GM12878 (cell line): ENCODE measurements around the gene CDH4. TPM values are rescaled to one million over a fixed set of nuclear protein-coding genes. Genes with fewer than 3 reads are reported as not detected.

Experiments used
- ATAC-seq: fragments of 200-7000 bp; cut with Tn5 transposase; 3 replicates; pipeline ENCODE4 v1.9.1; 2020; ENCODE audit warnings: mild to moderate bottlenecking, moderate library complexity
- BruUV-seq: library from RNA; stranded (reverse); fragments of 400-500 nt; replicated peaks from 2 replicates; lab custom pipeline; 2021; lab: Mats Ljungman, UMichigan
- CTCF ChIA-PET: fragments of 300-600 bp; sonication (Branson Sonifier 250); formaldehyde crosslinking; extraction: SDS; loops from one replicate; lab custom pipeline; 2021; ENCODE audit warnings: inconsistent platforms; lab: Yijun Ruan, JAX
- POLR2A ChIA-PET: fragments of 350-600 bp; formaldehyde crosslinking; extraction: SDS; loops from one replicate; lab custom pipeline; 2021; ENCODE audit warnings: inconsistent platforms; lab: Charles Lee
- RAD21 ChIA-PET: fragments of 300-600 bp; sonication (Branson Sonifier 250); formaldehyde crosslinking; loops from one replicate; lab custom pipeline; 2023; ENCODE audit warnings: antibody characterized with exemption; ENCODE audit not compliant: unreplicated experiment; lab: Charles Lee
- SMC1A ChIA-PET: fragments of 300-600 bp; sonication (Branson Sonifier 250); formaldehyde crosslinking; loops from one replicate; lab custom pipeline; 2023; ENCODE audit not compliant: unreplicated experiment, uncharacterized antibody; lab: Charles Lee
- DNase-seq: peaks from one replicate; pipeline ENCODE4 v3.0.0-alpha.2; 2011; ENCODE audit warnings: low read depth, low spot score
- FAIRE-seq: peaks from 3 replicates; lab custom pipeline; 2011; peaks lifted over from hg19 to GRCh38; lab: Jason Lieb, UNC
- H2AFZ ChIP-seq: 2 replicates; pipeline ENCODE4 v1.6.0; 2011; ENCODE audit warnings: low read depth, low read length, control low read depth; ENCODE audit not compliant: control insufficient read depth
- H3K27ac ChIP-seq: 2 replicates; pipeline ENCODE4 v1.5.1; 2011; ENCODE audit warnings: control low read depth; ENCODE audit not compliant: control insufficient read depth, insufficient read depth
- H3K27me3 ChIP-seq, 2 experiments: replicated peaks in 1 of 2; 2 replicates each; pipeline versions ENCODE4 v1.6.0 to v1.6.1; 2011; ENCODE audit warnings: low read length in 1 of 2; ENCODE audit not compliant: control insufficient read depth in 2 of 2, insufficient read depth in 2 of 2
- H3K36me3 ChIP-seq, 2 experiments: 2 replicates each; pipeline ENCODE4 v1.5.1; 2011; ENCODE audit warnings: low read length in 1 of 2; ENCODE audit not compliant: control insufficient read depth in 2 of 2, insufficient read depth in 2 of 2
- H3K4me1 ChIP-seq: 2 replicates; pipeline ENCODE4 v1.6.1; 2011; ENCODE audit warnings: mild to moderate bottlenecking, low read length, moderate library complexity, mixed read lengths; ENCODE audit not compliant: control insufficient read depth, insufficient read depth
- H3K4me2 ChIP-seq: 2 replicates; pipeline ENCODE4 v1.6.0; 2011; ENCODE audit warnings: control low read depth; ENCODE audit not compliant: control insufficient read depth, insufficient read depth
- H3K4me3 ChIP-seq: fragments of 200-600 bp; sonication (generic); 2 replicates; pipeline ENCODE4 v1.5.1; 2016
- H3K79me2 ChIP-seq: 2 replicates; pipeline ENCODE4 v1.6.0; 2011; ENCODE audit warnings: low read length; ENCODE audit not compliant: control insufficient read depth, insufficient read depth
- H3K9ac ChIP-seq: 2 replicates; pipeline ENCODE4 v1.8.0; 2011; ENCODE audit warnings: low read length, control low read depth, mixed read lengths; ENCODE audit not compliant: control insufficient read depth, insufficient read depth
- H3K9me3 ChIP-seq: replicated peaks from 3 replicates; pipeline ENCODE4 v1.5.1; 2011; ENCODE audit warnings: mild to moderate bottlenecking, low read length; ENCODE audit not compliant: control insufficient read depth, insufficient read depth
- H4K20me1 ChIP-seq: 2 replicates; pipeline ENCODE4 v1.6.0; 2011; ENCODE audit not compliant: control insufficient read depth, insufficient read depth
- ATF7 ChIP-seq: fragments of 450-650 bp; IDR thresholded peaks from 2 replicates; pipeline ENCODE4 v1.6.1; 2016; ENCODE audit warnings: low read depth, mild to moderate bottlenecking
- JUNB ChIP-seq: IDR thresholded peaks from 2 replicates; pipeline ENCODE4 v1.6.1; 2016; ENCODE audit warnings: antibody characterized with exemption, mild to moderate bottlenecking
- NR2C1 ChIP-seq: fragments of 450-650 bp; IDR thresholded peaks from 2 replicates; pipeline ENCODE4 v1.6.1; 2017; ENCODE audit warnings: antibody characterized with exemption, mild to moderate bottlenecking, moderate library complexity
- SP1 ChIP-seq: IDR thresholded peaks from one replicate; pipeline ENCODE4 v1.6.1; 2011; ENCODE audit warnings: low read depth, low read length
- WGBS: methylation state at CpG from one replicate; pipeline ENCODE4 v1.1.6; 2016; ENCODE audit warnings: low lambda C conversion rate; ENCODE audit not compliant: insufficient replicate concordance, insufficient coverage; ENCODE audit errors: missing lambda C conversion rate; 5-methylcytosine and 5-hydroxymethylcytosine counted together
- in situ Hi-C: fragments of 300-500 bp; cut with MboI; formaldehyde crosslinking; loops from 9 replicates; pipeline ENCODE4 v1.14.3; 2018; ENCODE audit warnings: mixed read lengths
- intact Hi-C: fragments of 100-400 bp; cut with micrococcal nuclease; formaldehyde crosslinking; loops from one replicate; pipeline ENCODE4 v1.14.2; 2022; ENCODE audit not compliant: unreplicated experiment
- polyA plus RNA-seq, 11 experiments: library from polyadenylated mRNA; depleted of rRNA in 4 of 11; unstranded in 6 of 11; stranded (reverse) in 5 of 11; fragments of >200 nt; fragmentation: Nextera tagmentation in 4 of 11; fragmentation: Illumina TruSeq in 1 of 11; extraction: Ambion mirVana in 4 of 11; extraction: Trizol in 1 of 11; gene quantifications; 1 replicate in 1 of 11; 2 replicates in 10 of 11; pipeline versions ENCODE4 v1.2.1 to v1.2.3, GENCODE V29; 2011 to 2016; ENCODE audit warnings: inconsistent platforms in 2 of 11, missing spikeins in 2 of 11, low read depth in 1 of 11
- total RNA-seq, 4 experiments: library from RNA; depleted of rRNA in 3 of 4; stranded (reverse); fragments of >200 nt in 3 of 4; fragmentation: Illumina TruSeq in 1 of 4; extraction: Trizol in 1 of 4; gene quantifications; 2 replicates each; pipeline versions ENCODE4 v1.2.1 to v1.2.3, GENCODE V29; 2013 to 2021
- TF ChIP-seq, protein P1 (sequence below): fragments of 450-650 bp; IDR thresholded peaks from 2 replicates; pipeline ENCODE4 v1.6.1; 2017; ENCODE audit warnings: mild to moderate bottlenecking, moderate library complexity
- TF ChIP-seq, protein P2 (sequence below): fragments of 450-650 bp; IDR thresholded peaks from 2 replicates; pipeline ENCODE4 v1.6.1; 2014; ENCODE audit warnings: mild to moderate bottlenecking

CDH4 gene
- total and polyA plus RNA-seq, 10 of the 15 experiments (the other 5 are each of a cell fraction or from before 2014, with no cell fraction given), result not detected

DNA sequence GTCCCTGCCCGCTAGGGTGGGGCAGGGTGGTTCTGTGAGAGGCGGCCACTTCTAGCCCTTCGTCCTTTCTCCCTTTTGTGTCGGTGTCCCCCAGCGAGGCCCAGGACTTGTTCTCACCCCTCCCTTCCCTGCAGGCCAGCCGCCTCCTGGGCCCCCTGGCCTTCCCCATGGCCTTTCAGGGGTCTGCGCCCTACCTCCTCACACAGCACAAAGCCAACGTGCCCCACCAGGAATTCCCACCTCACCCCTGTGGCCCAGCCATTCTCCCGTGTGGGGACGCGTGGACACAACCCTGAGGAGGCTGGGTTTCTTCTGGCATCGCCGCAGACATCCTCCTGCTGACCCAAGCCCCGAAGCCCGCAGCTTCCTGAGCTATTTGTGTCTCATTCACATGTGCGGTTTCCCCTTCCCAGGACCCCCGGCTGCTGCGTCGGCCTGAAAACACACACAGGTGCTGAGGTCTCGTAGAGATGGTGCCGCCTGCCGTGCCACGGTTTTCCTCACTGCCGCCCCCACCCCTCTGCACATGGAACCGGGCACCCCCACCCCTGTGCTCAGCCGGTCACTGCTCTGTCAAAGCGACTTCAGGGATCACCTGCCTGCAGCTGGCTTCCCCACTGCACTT lies 375.8 kb downstream of the CDH4 start (continued):
- TF ChIP-seq, protein P1, sequence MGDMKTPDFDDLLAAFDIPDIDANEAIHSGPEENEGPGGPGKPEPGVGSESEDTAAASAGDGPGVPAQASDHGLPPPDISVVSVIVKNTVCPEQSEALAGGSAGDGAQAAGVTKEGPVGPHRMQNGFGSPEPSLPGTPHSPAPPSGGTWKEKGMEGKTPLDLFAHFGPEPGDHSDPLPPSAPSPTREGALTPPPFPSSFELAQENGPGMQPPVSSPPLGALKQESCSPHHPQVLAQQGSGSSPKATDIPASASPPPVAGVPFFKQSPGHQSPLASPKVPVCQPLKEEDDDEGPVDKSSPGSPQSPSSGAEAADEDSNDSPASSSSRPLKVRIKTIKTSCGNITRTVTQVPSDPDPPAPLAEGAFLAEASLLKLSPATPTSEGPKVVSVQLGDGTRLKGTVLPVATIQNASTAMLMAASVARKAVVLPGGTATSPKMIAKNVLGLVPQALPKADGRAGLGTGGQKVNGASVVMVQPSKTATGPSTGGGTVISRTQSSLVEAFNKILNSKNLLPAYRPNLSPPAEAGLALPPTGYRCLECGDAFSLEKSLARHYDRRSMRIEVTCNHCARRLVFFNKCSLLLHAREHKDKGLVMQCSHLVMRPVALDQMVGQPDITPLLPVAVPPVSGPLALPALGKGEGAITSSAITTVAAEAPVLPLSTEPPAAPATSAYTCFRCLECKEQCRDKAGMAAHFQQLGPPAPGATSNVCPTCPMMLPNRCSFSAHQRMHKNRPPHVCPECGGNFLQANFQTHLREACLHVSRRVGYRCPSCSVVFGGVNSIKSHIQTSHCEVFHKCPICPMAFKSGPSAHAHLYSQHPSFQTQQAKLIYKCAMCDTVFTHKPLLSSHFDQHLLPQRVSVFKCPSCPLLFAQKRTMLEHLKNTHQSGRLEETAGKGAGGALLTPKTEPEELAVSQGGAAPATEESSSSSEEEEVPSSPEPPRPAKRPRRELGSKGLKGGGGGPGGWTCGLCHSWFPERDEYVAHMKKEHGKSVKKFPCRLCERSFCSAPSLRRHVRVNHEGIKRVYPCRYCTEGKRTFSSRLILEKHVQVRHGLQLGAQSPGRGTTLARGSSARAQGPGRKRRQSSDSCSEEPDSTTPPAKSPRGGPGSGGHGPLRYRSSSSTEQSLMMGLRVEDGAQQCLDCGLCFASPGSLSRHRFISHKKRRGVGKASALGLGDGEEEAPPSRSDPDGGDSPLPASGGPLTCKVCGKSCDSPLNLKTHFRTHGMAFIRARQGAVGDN, result no peak
- TF ChIP-seq, protein P2, sequence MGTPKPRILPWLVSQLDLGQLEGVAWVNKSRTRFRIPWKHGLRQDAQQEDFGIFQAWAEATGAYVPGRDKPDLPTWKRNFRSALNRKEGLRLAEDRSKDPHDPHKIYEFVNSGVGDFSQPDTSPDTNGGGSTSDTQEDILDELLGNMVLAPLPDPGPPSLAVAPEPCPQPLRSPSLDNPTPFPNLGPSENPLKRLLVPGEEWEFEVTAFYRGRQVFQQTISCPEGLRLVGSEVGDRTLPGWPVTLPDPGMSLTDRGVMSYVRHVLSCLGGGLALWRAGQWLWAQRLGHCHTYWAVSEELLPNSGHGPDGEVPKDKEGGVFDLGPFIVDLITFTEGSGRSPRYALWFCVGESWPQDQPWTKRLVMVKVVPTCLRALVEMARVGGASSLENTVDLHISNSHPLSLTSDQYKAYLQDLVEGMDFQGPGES, result no peak

DNA sequence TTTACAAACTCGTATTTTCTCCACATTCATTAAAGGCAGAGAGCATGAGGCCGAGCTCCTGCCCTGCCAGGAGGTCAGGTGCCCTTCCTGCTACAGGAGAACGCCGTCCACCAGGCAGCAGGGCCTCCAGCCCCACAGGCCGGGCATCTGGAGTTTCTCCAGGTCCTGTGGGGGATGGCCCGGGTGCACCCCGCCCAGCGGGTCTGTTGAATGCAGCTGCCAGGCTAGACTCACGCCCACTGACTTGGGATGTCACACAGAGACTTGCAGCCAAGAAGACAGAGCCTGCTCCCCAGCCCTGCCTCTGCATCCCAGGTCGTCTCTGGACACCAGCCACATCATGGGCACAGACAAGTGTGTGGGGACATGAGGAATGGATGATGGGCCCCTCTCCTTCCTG lies 376.4 kb downstream of the CDH4 start:
- POLR2A ChIA-PET, result no interaction called here
- Histone ChIP-seq H3K27me3 (no peaks in the 10 kb centered on the region; a peak in 1 of 4 replicates), H3K36me3 (no peaks in the 10 kb centered on the region), H3K9me3 (no peaks in the 10 kb centered on the region; the same call in 2 of the 3 replicates), H2AFZ (no peak overlapping the region), H3K9ac (no peak overlapping the region), H3K79me2 (no peaks in the 10 kb centered on the region), H3K4me3 (no peak overlapping the region), H3K27ac (no peak overlapping the region), H3K4me1 (no peaks in the 10 kb centered on the region), H3K4me2 (no peak overlapping the region), H4K20me1 (no peaks in the 10 kb centered on the region)
- 23% methylated on average over 10 of the region's 10 CpGs for WGBS
- SMC1A ChIA-PET, result no interaction called here
- no TSS peak for BruUV-seq
- FAIRE-seq (no peak), ATAC-seq (no peak), DNase-seq (no peak)
- TF ChIP-seq NR2C1, result no peak
- TF ChIP-seq ATF7, result no peak
- no peak for TF ChIP-seq SP1
- no peak for TF ChIP-seq JUNB
- CTCF ChIA-PET, result no interaction called here
- in situ Hi-C loops (no loop called here), intact Hi-C loops (no loop called here)
- RAD21 ChIA-PET, result no interaction called here
